Activated T-helper 17 cell treated with anti-CD3 and anti-CD28 coated beads, Interleukin-2, amount 50 U/mL, for 72 hours (primary cell): Measurements from ENCODE around the gene EIF4B. TPM values are rescaled to one million over a fixed set of nuclear protein-coding genes. Genes with fewer than 3 reads are reported as not detected.
A peak's percentile ranks its signal among the peaks of the same experiment; 100 is the strongest.

ENCODE experiments used
- ATAC-seq: fragments of 150-1000 bp; cut with Tn5 transposase; replicated peaks from 2 replicates; pipeline ENCODE4 v1.10.0; 2021; ENCODE audit warnings: mild to moderate bottlenecking, moderate library complexity
- H3K27ac Mint-ChIP-seq: one replicate; pipeline ENCODE4 v1.8.0; 2022; ENCODE audit warnings: mixed read lengths
- H3K27me3 Mint-ChIP-seq: one replicate; pipeline ENCODE4 v1.8.0; 2022; ENCODE audit warnings: mixed read lengths
- H3K36me3 Mint-ChIP-seq: one replicate; pipeline ENCODE4 v1.8.0; 2022; ENCODE audit warnings: low read depth, mild to moderate bottlenecking, mixed read lengths
- H3K4me1 Mint-ChIP-seq: one replicate; pipeline ENCODE4 v1.8.0; 2022; ENCODE audit warnings: mixed read lengths
- H3K4me3 Mint-ChIP-seq: one replicate; pipeline ENCODE4 v1.8.0; 2022; ENCODE audit warnings: mild to moderate bottlenecking, mixed read lengths
- H3K9me3 Mint-ChIP-seq: one replicate; pipeline ENCODE4 v1.8.0; 2022; ENCODE audit warnings: mixed read lengths
- total RNA-seq, 2 donors: library from RNA; stranded (reverse); gene quantifications; one replicate each; pipeline ENCODE4 v1.2.3, GENCODE V29; 2022

Gene EIF4B
- total RNA-seq, 2 donors from 2014 or later = 536 to 964 TPM

- no peak for ATAC-seq
- peak overlapping the region; percentile 34 for H3K27ac Mint-ChIP-seq
These were observed 67.6 kb downstream of the EIF4B start for GRCh38 chr12:53073881-53074280.

GRCh38 chr12:53074283-53074998 is 68.2 kb downstream of the EIF4B start:
- Mint-ChIP-seq H3K4me1 (peaks cover 24% of the 10 kb centered on the region), H3K9me3 (no peaks in the 10 kb centered on the region), H3K4me3 (no peak overlapping the region), H3K27ac (peak overlapping the region; percentile 34), H3K36me3 (peaks cover 77% of the 10 kb centered on the region), H3K27me3 (no peaks in the 10 kb centered on the region)
- no peak for ATAC-seq

More at GRCh38 chr12:53073881-53074280, 67.6 kb downstream of the EIF4B start:
- Mint-ChIP-seq H3K4me1 (peaks cover 24% of the 10 kb centered on the region), H3K9me3 (no peaks in the 10 kb centered on the region), H3K4me3 (no peak overlapping the region), H3K36me3 (peaks cover 77% of the 10 kb centered on the region), H3K27me3 (no peaks in the 10 kb centered on the region)

GRCh38 chr12:53074999-53075370 is 68.7 kb downstream of the EIF4B start:
- no peak overlapping the region for H3K4me3 Mint-ChIP-seq
- no peaks in the 10 kb centered on the region for H3K27me3 Mint-ChIP-seq
- peak overlapping the region; percentile 34 for H3K27ac Mint-ChIP-seq
- peaks cover 77% of the 10 kb centered on the region for H3K36me3 Mint-ChIP-seq
- no peaks in the 10 kb centered on the region for H3K9me3 Mint-ChIP-seq
- ATAC-seq = no peak
- peaks cover 28% of the 10 kb centered on the region for H3K4me1 Mint-ChIP-seq

GRCh38 chr12:53076461-53076860 is 70.2 kb downstream of the EIF4B start:
- peak overlapping the region; percentile 84 for H3K4me3 Mint-ChIP-seq
- H3K27ac Mint-ChIP-seq = peak overlapping the region; percentile 34
- peaks cover 63% of the 10 kb centered on the region for H3K36me3 Mint-ChIP-seq
- ATAC-seq = no peak
- H3K9me3 Mint-ChIP-seq = no peaks in the 10 kb centered on the region
- no peaks in the 10 kb centered on the region for H3K27me3 Mint-ChIP-seq
- H3K4me1 Mint-ChIP-seq = peaks cover 37% of the 10 kb centered on the region

- Mint-ChIP-seq H3K4me1 (peaks cover 37% of the 10 kb centered on the region), H3K27me3 (no peaks in the 10 kb centered on the region), H3K9me3 (no peaks in the 10 kb centered on the region), H3K36me3 (peaks cover 58% of the 10 kb centered on the region), H3K27ac (peak overlapping the region; percentile 34), H3K4me3 (peak overlapping the region; percentile 84)
- no peak for ATAC-seq
These were observed 70.8 kb downstream of the EIF4B start for GRCh38 chr12:53077030-53077429.

DNA sequence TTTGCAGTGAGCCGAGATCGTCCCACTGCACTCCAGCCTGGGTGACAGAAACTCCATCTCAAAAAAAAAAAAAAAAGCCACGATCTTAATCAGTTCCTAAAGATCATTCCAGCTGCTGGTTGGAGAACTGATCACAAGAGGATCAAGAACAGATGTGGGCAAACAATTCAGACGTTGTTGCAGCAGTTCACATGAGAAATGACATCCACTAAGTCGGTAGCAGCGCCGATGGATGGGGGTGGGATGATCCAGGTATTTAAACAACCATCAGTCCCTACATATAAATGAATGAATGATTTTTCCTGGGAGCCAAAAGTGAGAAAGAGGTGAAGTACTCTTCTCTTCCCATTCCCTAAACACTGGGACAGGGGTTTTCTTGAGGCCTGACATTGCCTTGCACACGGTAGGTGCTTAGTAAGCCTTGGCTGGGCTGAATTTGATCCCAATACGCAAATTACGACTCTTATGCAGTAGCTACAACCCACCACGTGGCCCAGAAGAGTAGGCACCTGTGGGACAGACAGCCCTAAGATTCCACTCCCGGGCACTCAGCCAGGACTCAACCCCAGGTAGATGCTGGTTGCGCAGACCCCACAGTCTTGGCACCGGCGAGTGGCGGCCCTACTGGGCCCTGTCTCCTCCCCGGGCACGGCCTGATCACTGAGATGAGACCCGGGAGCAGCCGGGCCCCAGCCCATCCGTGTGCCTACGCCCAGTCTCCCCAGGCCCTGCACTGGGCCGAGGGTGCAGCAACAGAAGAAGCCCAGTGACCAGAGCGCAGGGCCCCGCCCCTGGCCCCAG is 72.4 kb downstream of the EIF4B start:
- Mint-ChIP-seq H3K4me3 (peak overlapping the region; percentile 84), H3K36me3 (peaks cover 42% of the 10 kb centered on the region), H3K27me3 (no peaks in the 10 kb centered on the region), H3K9me3 (no peaks in the 10 kb centered on the region), H3K4me1 (peaks cover 33% of the 10 kb centered on the region), H3K27ac (peak overlapping the region; percentile 97)
- ATAC-seq = peak; percentile 16

DNA sequence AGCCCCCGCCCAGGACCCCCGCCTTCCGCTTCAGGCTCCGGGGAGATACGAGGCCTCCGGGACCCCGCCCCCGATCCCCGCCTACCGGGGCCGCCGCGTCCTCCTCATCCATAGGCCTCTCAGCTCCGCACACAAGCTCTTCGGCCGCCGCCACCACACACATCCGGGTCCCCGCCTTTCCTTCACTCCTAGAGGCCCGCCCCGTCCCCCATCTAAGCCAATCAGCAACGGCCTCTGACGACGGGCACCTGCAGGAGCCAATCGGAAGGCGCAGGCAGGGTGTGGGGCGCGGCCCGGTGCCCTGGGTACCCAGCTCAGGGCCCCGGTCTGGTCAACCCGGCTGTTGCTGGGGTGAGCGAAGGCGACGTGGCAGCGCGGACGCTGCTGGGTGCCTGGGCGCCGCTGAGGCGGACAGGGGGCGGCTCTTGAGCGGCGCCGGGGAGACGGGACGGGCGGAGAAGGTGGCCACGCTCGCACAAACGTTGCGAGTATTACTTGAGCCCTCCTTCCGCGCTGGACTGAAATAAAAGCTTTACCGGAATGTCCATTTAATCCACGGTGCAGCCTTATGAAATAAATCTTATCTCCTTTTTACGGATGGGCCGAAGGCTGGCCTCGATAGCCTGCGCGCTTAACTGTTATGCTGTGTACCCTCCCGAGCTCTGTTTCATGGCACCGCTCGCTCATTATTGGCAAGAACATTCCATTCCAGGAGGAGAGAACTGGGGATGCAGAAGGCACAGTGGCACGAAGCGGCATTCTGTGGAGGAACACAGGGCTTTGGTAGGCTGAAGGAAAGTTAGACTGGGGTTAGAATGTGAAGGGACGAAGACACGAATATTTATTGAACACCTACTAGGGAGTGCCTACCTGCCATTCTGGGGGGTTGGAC is 73.2 kb downstream of the EIF4B start, which contains the start of gene SPRYD3:
Gene SPRYD3, minus strand, starts transcription at position 165 of the 892 bp plus-strand sequence. Its CDS starts 57 bp downstream, at position 108.
- Mint-ChIP-seq H3K36me3 (peaks cover 33% of the 10 kb centered on the region), H3K27ac (peak within 1 kb of the TSS; percentile 97), H3K4me1 (peaks cover 28% of the 10 kb centered on the region), H3K4me3 (peak within 1 kb of the TSS; percentile 84), H3K27me3 (no peaks in the 10 kb centered on the region), H3K9me3 (no peaks in the 10 kb centered on the region)
- ATAC-seq = peak; percentile 98

GRCh38 chr12:53082637-53083175 is 76.5 kb downstream of the EIF4B start:
- ATAC-seq = peak; percentile 3
- peak overlapping the region; percentile 14 for H3K4me3 Mint-ChIP-seq
- H3K36me3 Mint-ChIP-seq = peaks cover 1% of the 10 kb centered on the region
- H3K27me3 Mint-ChIP-seq = peaks cover 3% of the 10 kb centered on the region
- H3K27ac Mint-ChIP-seq = no peak overlapping the region
- peaks cover 14% of the 10 kb centered on the region for H3K4me1 Mint-ChIP-seq
- no peaks in the 10 kb centered on the region for H3K9me3 Mint-ChIP-seq

- H3K36me3 Mint-ChIP-seq = no peaks in the 10 kb centered on the region
- no peaks in the 10 kb centered on the region for H3K9me3 Mint-ChIP-seq
- no peaks in the 10 kb centered on the region for H3K4me1 Mint-ChIP-seq
- H3K27ac Mint-ChIP-seq = no peak overlapping the region
- H3K4me3 Mint-ChIP-seq = no peak overlapping the region
- H3K27me3 Mint-ChIP-seq = peaks cover 3% of the 10 kb centered on the region
- ATAC-seq = no peak
These were observed 80.1 kb downstream of the EIF4B start for GRCh38 chr12:53086361-53086760.

DNA sequence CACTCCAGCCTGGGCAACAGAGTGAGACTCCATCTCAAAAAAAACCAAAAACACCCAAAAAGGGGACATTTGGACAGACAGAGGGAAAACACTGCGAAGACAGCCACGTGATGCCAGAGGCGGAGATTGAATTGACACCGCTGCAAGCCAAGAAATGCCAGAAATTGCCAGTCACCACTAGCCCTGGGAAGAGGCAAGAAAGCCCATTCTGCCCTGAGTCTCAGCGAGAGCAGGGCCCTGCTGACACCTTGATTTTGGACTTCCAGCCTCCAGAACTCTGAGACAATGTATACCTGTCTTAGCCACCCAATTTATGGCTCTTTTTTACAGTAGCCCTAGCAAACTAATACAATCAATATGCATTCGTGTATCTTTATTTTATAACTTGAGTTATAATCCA is 83.8 kb downstream of the EIF4B start:
- Mint-ChIP-seq H3K27me3 (peaks cover 3% of the 10 kb centered on the region), H3K36me3 (no peaks in the 10 kb centered on the region), H3K4me3 (no peak overlapping the region), H3K4me1 (peaks cover 3% of the 10 kb centered on the region), H3K27ac (no peak overlapping the region), H3K9me3 (no peaks in the 10 kb centered on the region)
- ATAC-seq = no peak

DNA sequence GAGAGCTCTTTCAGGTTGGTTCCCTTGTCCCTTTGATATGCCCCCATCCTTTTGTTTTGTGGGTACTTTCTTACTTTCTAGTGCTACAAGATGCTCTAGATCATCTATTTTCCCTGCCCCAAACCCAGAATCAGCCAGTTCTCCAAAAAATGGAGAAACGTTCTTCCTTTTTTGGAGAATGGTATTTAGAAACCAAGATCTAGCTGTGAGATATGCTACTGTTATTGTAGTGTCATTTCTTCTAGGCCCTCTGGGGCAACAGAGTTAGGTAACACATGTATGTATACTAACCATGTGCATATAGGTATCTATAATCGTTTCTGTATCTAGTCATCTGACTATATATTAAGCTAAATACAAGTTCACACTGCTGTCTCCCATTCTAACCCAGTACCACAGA is 84.3 kb downstream of the EIF4B start:
- Mint-ChIP-seq H3K36me3 (no peaks in the 10 kb centered on the region), H3K4me3 (no peak overlapping the region), H3K27me3 (peaks cover 2% of the 10 kb centered on the region), H3K27ac (no peak overlapping the region), H3K4me1 (peaks cover 3% of the 10 kb centered on the region), H3K9me3 (no peaks in the 10 kb centered on the region)
- no peak for ATAC-seq

DNA sequence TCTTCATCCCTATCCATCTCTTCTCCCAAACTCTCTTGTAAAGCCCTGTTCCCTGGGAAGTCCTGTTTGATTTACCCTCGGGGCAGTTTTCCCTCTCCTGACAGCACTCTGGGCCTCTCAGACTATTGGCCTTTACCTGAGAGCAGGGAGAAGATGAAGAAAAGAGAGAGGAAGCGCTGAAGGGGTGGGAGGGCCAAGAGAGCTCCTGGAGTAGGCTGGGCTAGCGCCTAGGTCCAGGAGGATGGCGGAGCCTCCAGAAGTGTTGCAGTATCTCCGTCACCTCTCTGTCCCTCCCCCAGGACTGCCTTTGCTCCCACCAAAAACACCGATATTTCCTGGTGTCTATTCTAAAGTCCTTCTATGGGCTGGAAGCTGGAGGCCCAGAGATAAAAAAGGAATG is 85.5 kb downstream of the EIF4B start:
- H3K36me3 Mint-ChIP-seq = no peaks in the 10 kb centered on the region

More for the DNA sequence above, 85.5 kb downstream of the EIF4B start:
- no peak for ATAC-seq
- no peak overlapping the region for H3K27ac Mint-ChIP-seq
- no peaks in the 10 kb centered on the region for H3K27me3 Mint-ChIP-seq
- H3K4me3 Mint-ChIP-seq = no peak overlapping the region
- H3K9me3 Mint-ChIP-seq = no peaks in the 10 kb centered on the region
- peaks cover 4% of the 10 kb centered on the region for H3K4me1 Mint-ChIP-seq
